ENCODE data around the gene SMIM38.

Gene SMIM38

GRCh38 chr11:69189059-69189458 lies 33.3 kb downstream of the SMIM38 start:
- no peak for TF ChIP-seq CTCF (IDR thresholded peaks at IDR 0.05; ENCODE audit: low read depth, low read length, missing control alignments)
- in situ Hi-C loops (cut with HindIII; ENCODE audit: low sequenced_read_pairs), result no loop called here
- no peak overlapping the region for H3K4me3 ChIP-seq (ENCODE audit: low read depth, low read length)
- DNase-seq (ENCODE audit: low read depth), result no peak

GRCh38 chr11:69190796-69191536 lies 35.2 kb downstream of the SMIM38 start:
- DNase-seq (ENCODE audit: low read depth), result no peak
- TF ChIP-seq CTCF (IDR thresholded peaks at IDR 0.05; ENCODE audit: low read depth, low read length, missing control alignments), result no peak
- H3K4me3 ChIP-seq (ENCODE audit: low read depth, low read length), result no peak overlapping the region
- in situ Hi-C loops (cut with HindIII; ENCODE audit: low sequenced_read_pairs), result loop anchor here (5.0 kb wide), 1 partner anchor 36 kb away; no protein-coding TSS in a partner anchor

DNA sequence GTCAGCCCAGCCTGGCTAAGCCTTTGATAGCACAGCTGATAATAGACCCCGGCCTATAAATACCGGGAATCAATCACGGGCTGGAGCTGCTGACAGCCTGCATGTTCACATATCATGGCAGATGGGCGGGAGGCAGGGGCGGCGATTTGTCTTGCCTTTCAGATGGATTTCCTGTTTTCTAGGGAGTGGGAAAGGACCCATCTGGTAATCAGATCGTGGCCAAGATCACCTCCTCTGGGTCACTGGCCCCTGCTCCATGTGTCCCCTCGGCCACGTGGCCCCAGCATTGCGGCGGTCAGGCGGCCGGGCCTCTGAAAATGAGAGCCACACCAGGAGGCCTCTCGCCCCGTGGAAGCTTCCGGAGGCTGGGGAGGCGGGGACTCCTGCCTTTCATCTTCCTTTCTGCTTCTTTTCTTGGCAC lies 36.6 kb downstream of the SMIM38 start:
- H3K4me3 ChIP-seq (ENCODE audit: low read depth, low read length), result no peak overlapping the region
- in situ Hi-C loops (cut with HindIII; ENCODE audit: low sequenced_read_pairs), result loop anchor here (5.0 kb wide), 1 partner anchor 35 kb away; no protein-coding TSS in a partner anchor
- no peak for DNase-seq (ENCODE audit: low read depth)
- no peak for TF ChIP-seq CTCF (IDR thresholded peaks at IDR 0.05; ENCODE audit: low read depth, low read length, missing control alignments)

- DNase-seq (ENCODE audit: low read depth), result no peak
- no peak for TF ChIP-seq CTCF (IDR thresholded peaks at IDR 0.05; ENCODE audit: low read depth, low read length, missing control alignments)
- in situ Hi-C loops (cut with HindIII; ENCODE audit: low sequenced_read_pairs), result loop anchor here (5.0 kb wide), 1 partner anchor 34 kb away; no protein-coding TSS in a partner anchor
- H3K4me3 ChIP-seq (ENCODE audit: low read depth, low read length), result no peak overlapping the region
These were observed 37.4 kb downstream of the SMIM38 start for GRCh38 chr11:69193151-69193550.

GRCh38 chr11:69193629-69194028 lies 37.9 kb downstream of the SMIM38 start:
- TF ChIP-seq CTCF (IDR thresholded peaks at IDR 0.05; ENCODE audit: low read depth, low read length, missing control alignments), result no peak
- in situ Hi-C loops (cut with HindIII; ENCODE audit: low sequenced_read_pairs), result loop anchor here (5.0 kb wide), 1 partner anchor 34 kb away; no protein-coding TSS in a partner anchor

GRCh38 chr11:69194396-69194795 lies 38.7 kb downstream of the SMIM38 start:
- in situ Hi-C loops (cut with HindIII; ENCODE audit: low sequenced_read_pairs), result loop anchor here (5.0 kb wide), 1 partner anchor 33 kb away; no protein-coding TSS in a partner anchor
- TF ChIP-seq CTCF (IDR thresholded peaks at IDR 0.05; ENCODE audit: low read depth, low read length, missing control alignments), result no peak
- DNase-seq (ENCODE audit: low read depth), result no peak
- H3K4me3 ChIP-seq (ENCODE audit: low read depth, low read length), result no peak overlapping the region

More at GRCh38 chr11:69193629-69194028, 37.9 kb downstream of the SMIM38 start:
- no peak overlapping the region for H3K4me3 ChIP-seq (ENCODE audit: low read depth, low read length)
- no peak for DNase-seq (ENCODE audit: low read depth)

Measured in astrocyte of the cerebellum (primary cell).